Effector memory CD8-positive, alpha-beta T cell (primary cell): ENCODE results near the gene MYOF.
"Not testable (repeated sequence)": the region's sequence is repeated elsewhere in the genome, so short reads cannot be mapped to it uniquely, and the experiment has no call there.

Source experiments
- ATAC-seq: fragments of 150-1000 bp; cut with Tn5 transposase; replicated peaks from 2 replicates; pipeline ENCODE4 v1.10.0; 2021; ENCODE audit warnings: mild to moderate bottlenecking, moderate library complexity
- DNase-seq, 3 experiments: peaks; one replicate each; pipeline ENCODE4 v3.0.0; 2021
- H3K27ac Mint-ChIP-seq, 2 donors: one replicate each; pipeline ENCODE4 v1.8.0; 2022; ENCODE audit warnings: mild to moderate bottlenecking in 2 of 2, mixed read lengths in 2 of 2, moderate library complexity in 2 of 2
- H3K27me3 Mint-ChIP-seq, 2 donors: one replicate each; pipeline ENCODE4 v1.8.0; 2022; ENCODE audit warnings: mixed read lengths in 2 of 2
- H3K36me3 Mint-ChIP-seq: one replicate; pipeline ENCODE4 v1.8.0; 2022; ENCODE audit warnings: mild to moderate bottlenecking, moderate library complexity, mixed read lengths; ENCODE audit not compliant: insufficient read depth
- H3K4me1 Mint-ChIP-seq, 2 donors: one replicate each; pipeline ENCODE4 v1.8.0; 2022; ENCODE audit warnings: low read depth in 2 of 2, mixed read lengths in 2 of 2
- H3K4me3 Mint-ChIP-seq, 2 donors: one replicate each; pipeline ENCODE4 v1.8.0; 2022; ENCODE audit warnings: mild to moderate bottlenecking in 2 of 2, mixed read lengths in 2 of 2, moderate library complexity in 2 of 2
- H3K9me3 Mint-ChIP-seq, 2 donors: one replicate each; pipeline ENCODE4 v1.8.0; 2022; ENCODE audit warnings: mixed read lengths in 2 of 2

The MYOF gene

GRCh38 chr10:93344691-93345090 is 137.4 kb downstream of the MYOF start:
- DNase-seq (no peak), ATAC-seq (no peak)
- H3K36me3 Mint-ChIP-seq, result peaks cover 6% of the 10 kb centered on the region
- no peak overlapping the region for H3K27ac Mint-ChIP-seq
- H3K27me3 Mint-ChIP-seq, result peaks cover 0 to 32% of the 10 kb centered on the region in 2 donors
- H3K4me1 Mint-ChIP-seq, result peaks cover 0 to 3% of the 10 kb centered on the region in 2 donors
- H3K4me3 Mint-ChIP-seq, result no peak overlapping the region
- H3K9me3 Mint-ChIP-seq, result no peaks in the 10 kb centered on the region

GRCh38 chr10:93342921-93343320 is 139.2 kb downstream of the MYOF start:
- ATAC-seq (no peak), DNase-seq (no peak)
- Mint-ChIP-seq H3K27ac (no peak overlapping the region), H3K9me3 (no peaks in the 10 kb centered on the region), H3K4me3 (no peak overlapping the region), H3K36me3 (peaks cover 3% of the 10 kb centered on the region), H3K27me3 (peaks cover 0 to 28% of the 10 kb centered on the region in 2 donors), H3K4me1 (peaks cover 0 to 3% of the 10 kb centered on the region in 2 donors)

- Mint-ChIP-seq H3K4me3 (no peak overlapping the region), H3K4me1 (peaks cover 0 to 3% of the 10 kb centered on the region in 2 donors), H3K36me3 (no peaks in the 10 kb centered on the region), H3K9me3 (no peaks in the 10 kb centered on the region), H3K27me3 (peaks cover 0 to 25% of the 10 kb centered on the region in 2 donors), H3K27ac (no peak overlapping the region)
- DNase-seq, result no peak
- ATAC-seq, result no peak
Observed at GRCh38 chr10:93342366-93342765, 139.8 kb downstream of the MYOF start.

- H3K9me3 Mint-ChIP-seq, result no peaks in the 10 kb centered on the region
- H3K27me3 Mint-ChIP-seq, result no peaks in the 10 kb centered on the region
- no peaks in the 10 kb centered on the region for H3K36me3 Mint-ChIP-seq
- no peaks in the 10 kb centered on the region for H3K4me1 Mint-ChIP-seq
- H3K4me3 Mint-ChIP-seq, result no peak overlapping the region
- no peak overlapping the region for H3K27ac Mint-ChIP-seq
- no peak for ATAC-seq
- no peak for DNase-seq
Observed at GRCh38 chr10:93337309-93337721, 144.8 kb downstream of the MYOF start.

- DNase-seq (no peak), ATAC-seq (no peak)
- Mint-ChIP-seq H3K9me3 (no peaks in the 10 kb centered on the region), H3K4me3 (no peak overlapping the region), H3K27me3 (no peaks in the 10 kb centered on the region), H3K27ac (no peak overlapping the region), H3K36me3 (no peaks in the 10 kb centered on the region), H3K4me1 (no peaks in the 10 kb centered on the region)
Observed at GRCh38 chr10:93336678-93337077, 145.5 kb downstream of the MYOF start.

GRCh38 chr10:93336110-93336509 is 146.0 kb downstream of the MYOF start:
- H3K4me1 Mint-ChIP-seq, result no peaks in the 10 kb centered on the region

GRCh38 chr10:93334901-93335327 is 147.2 kb downstream of the MYOF start:
- Mint-ChIP-seq H3K36me3 (no peaks in the 10 kb centered on the region), H3K27ac (no peak overlapping the region), H3K9me3 (no peaks in the 10 kb centered on the region), H3K4me3 (no peak overlapping the region), H3K27me3 (peaks cover 0 to 9% of the 10 kb centered on the region in 2 donors), H3K4me1 (no peaks in the 10 kb centered on the region)
- no peak for ATAC-seq
- DNase-seq, result no peak

More at GRCh38 chr10:93336110-93336509, 146.0 kb downstream of the MYOF start:
- no peak overlapping the region for H3K27ac Mint-ChIP-seq
- ATAC-seq, result no peak
- H3K36me3 Mint-ChIP-seq, result no peaks in the 10 kb centered on the region
- H3K9me3 Mint-ChIP-seq, result no peaks in the 10 kb centered on the region
- no peak for DNase-seq
- H3K27me3 Mint-ChIP-seq, result no peaks in the 10 kb centered on the region
- H3K4me3 Mint-ChIP-seq, result no peak overlapping the region

GRCh38 chr10:93334181-93334580 is 148.0 kb downstream of the MYOF start:
- Mint-ChIP-seq H3K36me3 (no peaks in the 10 kb centered on the region), H3K9me3 (no peaks in the 10 kb centered on the region), H3K4me3 (no peak overlapping the region), H3K27ac (no peak overlapping the region), H3K27me3 (peaks cover 0 to 14% of the 10 kb centered on the region in 2 donors), H3K4me1 (no peaks in the 10 kb centered on the region)
- ATAC-seq, result no peak
- DNase-seq, result no peak

- no peaks in the 10 kb centered on the region for H3K4me1 Mint-ChIP-seq
Observed at GRCh38 chr10:93333278-93333978, 148.7 kb downstream of the MYOF start.

GRCh38 chr10:93330824-93331223 is 151.3 kb downstream of the MYOF start:
- Mint-ChIP-seq H3K4me1 (no peaks in the 10 kb centered on the region), H3K9me3 (no peaks in the 10 kb centered on the region), H3K27ac (no peak overlapping the region), H3K27me3 (peaks cover 6 to 43% of the 10 kb centered on the region in 2 donors), H3K36me3 (no peaks in the 10 kb centered on the region), H3K4me3 (no peak overlapping the region)
- DNase-seq, result no peak
- no peak for ATAC-seq

More at GRCh38 chr10:93333278-93333978, 148.7 kb downstream of the MYOF start:
- Mint-ChIP-seq H3K36me3 (no peaks in the 10 kb centered on the region), H3K27ac (no peak overlapping the region), H3K27me3 (peaks cover 0 to 21% of the 10 kb centered on the region in 2 donors), H3K4me3 (no peak overlapping the region), H3K9me3 (no peaks in the 10 kb centered on the region)
- ATAC-seq, result no peak
- no peak for DNase-seq

- ATAC-seq (no peak), DNase-seq (no peak)
- Mint-ChIP-seq H3K4me1 (no peaks in the 10 kb centered on the region), H3K27ac (no peak overlapping the region), H3K9me3 (no peaks in the 10 kb centered on the region), H3K27me3 (peaks cover 13 to 40% of the 10 kb centered on the region in 2 donors), H3K36me3 (no peaks in the 10 kb centered on the region), H3K4me3 (no peak overlapping the region)
Observed at GRCh38 chr10:93319896-93320295, 162.2 kb downstream of the MYOF start.

- Mint-ChIP-seq H3K36me3 (no peaks in the 10 kb centered on the region), H3K4me1 (no peaks in the 10 kb centered on the region), H3K27me3 (peaks cover 13 to 39% of the 10 kb centered on the region in 2 donors), H3K9me3 (no peaks in the 10 kb centered on the region), H3K27ac (no peak overlapping the region), H3K4me3 (no peak overlapping the region)
- DNase-seq (no peak), ATAC-seq (no peak)
Observed at GRCh38 chr10:93319096-93319495, 163.0 kb downstream of the MYOF start.

- ATAC-seq (no peak), DNase-seq (no peak)
- H3K27me3 Mint-ChIP-seq, result peaks cover 21 to 24% of the 10 kb centered on the region in 2 donors
- no peaks in the 10 kb centered on the region for H3K9me3 Mint-ChIP-seq
- H3K36me3 Mint-ChIP-seq, result no peaks in the 10 kb centered on the region
- H3K27ac Mint-ChIP-seq, result no peak overlapping the region
- H3K4me3 Mint-ChIP-seq, result no peak overlapping the region
- no peaks in the 10 kb centered on the region for H3K4me1 Mint-ChIP-seq
Observed at GRCh38 chr10:93315246-93315645, 166.9 kb downstream of the MYOF start.

- H3K36me3 Mint-ChIP-seq, H3K4me1 Mint-ChIP-seq, ATAC-seq, H3K9me3 Mint-ChIP-seq, H3K4me3 Mint-ChIP-seq, H3K27ac Mint-ChIP-seq, DNase-seq: not testable (repeated sequence)
- H3K27me3 Mint-ChIP-seq, result peaks cover 24 to 29% of the 10 kb centered on the region in 2 donors
Observed at GRCh38 chr10:93314656-93315055, 167.5 kb downstream of the MYOF start.
